Stimulated activated CD8-positive, alpha-beta memory T cell treated with anti-CD3 and anti-CD28 coated beads, Interleukin-7, amount 100 ng/mL, for 48 hours (primary cell): Measurements from ENCODE around the gene UMOD.

Experiments
- DNase-seq, 2 donors: peaks; one replicate each; pipeline ENCODE4 v3.0.0-alpha.2; 2020; ENCODE audit warnings: low read depth in 1 of 2; ENCODE audit errors: extremely low read depth in 1 of 2

The UMOD gene

GRCh38 chr16:20369452-20370054 is 17.0 kb upstream of the UMOD start:
- no peak for DNase-seq

GRCh38 chr16:20364051-20364450 is 11.5 kb upstream of the UMOD start:
- no peak for DNase-seq

DNA sequence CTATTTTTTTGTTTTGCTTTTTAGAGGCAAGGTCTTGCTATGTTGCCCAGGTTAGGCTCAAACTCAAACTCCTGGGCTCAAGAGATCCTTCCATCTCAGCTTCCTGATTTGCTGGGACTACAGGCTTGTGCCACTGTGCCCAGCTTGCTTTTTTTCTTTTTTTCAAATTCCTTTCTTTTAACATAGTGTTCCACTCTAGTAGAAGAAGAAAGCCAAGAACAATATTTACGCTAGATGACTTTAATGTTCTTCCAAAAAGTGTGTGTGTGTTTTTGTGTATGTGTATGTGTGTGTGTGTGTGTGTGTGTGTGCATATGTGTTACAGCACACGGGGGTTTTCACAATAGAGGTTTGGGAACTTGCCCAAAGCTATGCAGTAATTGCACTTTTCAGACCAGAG is 10.7 kb upstream of the UMOD start:
- no peak for DNase-seq

DNA sequence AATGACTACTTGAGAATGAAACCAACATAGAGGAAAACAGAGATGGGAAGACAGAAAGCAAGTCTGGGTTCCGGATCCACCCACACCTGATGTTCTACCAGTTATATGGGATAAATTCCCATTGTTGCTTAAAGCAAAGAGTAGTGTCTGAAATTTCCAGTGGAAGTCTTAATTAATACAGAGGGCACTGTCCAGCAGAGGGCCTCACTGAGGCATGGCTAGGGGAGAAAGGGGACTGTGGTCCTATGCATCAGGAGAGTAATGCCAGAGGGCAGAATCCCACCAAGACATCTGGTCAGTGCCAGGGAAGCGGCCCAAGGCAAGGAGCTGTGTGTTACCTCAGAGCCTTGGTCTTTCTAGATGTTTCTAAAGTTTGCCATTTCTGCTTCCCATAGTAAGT is 7.5 kb upstream of the UMOD start:
- DNase-seq, result no peak

DNA sequence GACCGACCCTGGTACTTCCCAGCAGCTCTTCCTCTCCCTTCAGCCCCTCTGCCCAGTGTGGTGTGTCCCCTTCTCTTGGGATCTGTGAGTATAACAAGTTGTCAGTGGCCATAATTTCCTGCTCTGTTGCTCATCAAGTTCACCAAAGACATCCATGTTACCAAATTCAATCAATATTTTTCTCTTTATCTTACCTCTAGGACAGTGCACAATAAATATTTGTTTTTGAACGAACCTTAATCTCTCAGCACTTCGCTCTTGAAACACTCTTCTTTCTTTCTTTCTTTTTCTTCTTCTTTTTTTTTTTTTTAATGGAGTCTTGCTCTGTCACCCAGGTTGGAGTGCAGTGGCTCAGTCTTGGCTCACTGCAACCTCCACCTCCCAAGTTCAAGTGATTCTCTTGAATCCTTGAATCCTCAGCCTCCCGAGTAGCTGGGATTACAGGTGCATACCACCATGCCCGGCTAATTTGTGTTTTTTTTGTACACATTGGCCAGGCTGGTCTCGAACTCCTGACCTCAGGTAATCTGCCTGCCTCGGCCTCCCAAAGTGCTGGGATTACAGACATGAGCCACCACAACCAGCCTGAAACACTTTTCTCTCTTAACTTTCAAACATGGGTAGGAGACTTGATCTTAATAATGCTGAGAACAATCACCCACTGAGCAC is 2.7 kb upstream of the UMOD start:
- DNase-seq, result no peak

GRCh38 chr16:20353379-20353778 is 864 bp upstream of the UMOD start:
- DNase-seq, result no peak

GRCh38 chr16:20349615-20350014 is 2.9 kb downstream of the UMOD start:
- DNase-seq, result no peak

- DNase-seq, result no peak
These were observed 3.9 kb downstream of the UMOD start for GRCh38 chr16:20348365-20349185.

- DNase-seq, result no peak
These were observed 4.7 kb downstream of the UMOD start for GRCh38 chr16:20347666-20348364.

GRCh38 chr16:20344611-20345010 is 7.9 kb downstream of the UMOD start:
- DNase-seq, result no peak

DNA sequence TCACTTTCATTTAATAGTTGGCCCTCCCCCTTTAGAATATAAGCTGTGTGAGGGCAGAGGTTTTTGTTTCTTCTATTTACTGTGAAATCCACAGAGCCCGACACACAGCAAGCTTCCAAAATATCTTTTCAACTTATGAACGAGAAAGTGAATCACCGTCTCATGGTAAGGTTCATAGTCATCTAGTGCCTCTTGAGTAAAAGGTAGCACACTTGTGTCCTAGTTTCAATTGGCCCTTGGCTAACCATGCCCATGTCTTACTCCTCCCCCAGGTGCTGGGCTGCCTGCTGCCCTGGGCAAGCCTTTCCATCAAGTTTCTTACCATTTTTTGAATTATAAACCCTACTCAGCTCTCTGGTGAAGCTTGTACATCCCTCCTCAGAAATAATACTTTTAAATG is 12.8 kb downstream of the UMOD start:
- no peak for DNase-seq

- DNase-seq, result no peak
These were observed 15.6 kb downstream of the UMOD start for GRCh38 chr16:20336955-20337354.

DNA sequence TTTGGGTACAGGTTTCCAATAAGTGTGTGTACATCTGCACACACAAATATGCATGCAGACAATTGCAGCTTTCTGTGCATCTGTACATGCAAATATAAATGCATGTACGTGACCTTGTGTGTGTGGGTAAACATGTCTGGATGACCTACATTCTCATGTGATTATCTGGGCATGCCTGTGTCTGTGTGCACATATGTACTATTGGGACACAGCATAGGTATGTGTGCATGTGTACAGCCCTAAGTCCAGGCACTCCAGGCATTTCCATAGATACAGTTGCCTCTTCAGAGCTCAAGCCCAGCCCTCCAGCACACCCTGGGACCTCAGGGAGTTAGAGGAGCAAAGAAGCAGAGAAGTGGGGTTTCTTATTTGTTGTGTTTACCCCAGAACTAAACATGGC is 18.1 kb downstream of the UMOD start:
- no peak for DNase-seq

DNA sequence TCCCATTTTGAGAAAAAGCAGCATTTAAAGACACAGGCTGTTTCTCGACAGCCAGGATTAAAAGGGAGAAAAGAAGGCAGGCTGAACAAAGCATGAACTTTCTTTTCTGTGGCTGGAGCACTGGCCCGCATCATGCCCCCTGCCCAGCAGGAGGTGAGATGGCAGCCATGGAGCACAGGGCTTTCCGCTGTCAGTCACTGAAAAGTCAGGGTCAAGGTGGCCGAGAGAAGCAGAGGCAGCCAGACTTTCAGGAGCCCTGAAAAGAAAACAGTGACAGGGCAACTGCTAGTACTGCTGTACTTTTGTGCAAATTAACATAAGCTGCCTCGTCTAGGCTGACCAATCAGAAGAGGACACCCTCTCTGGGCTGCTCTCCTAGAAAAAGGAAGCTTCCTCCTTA is 19.4 kb downstream of the UMOD start:
- no peak for DNase-seq

GRCh38 chr16:20332411-20332810 is 20.1 kb downstream of the UMOD start:
- no peak for DNase-seq

DNA sequence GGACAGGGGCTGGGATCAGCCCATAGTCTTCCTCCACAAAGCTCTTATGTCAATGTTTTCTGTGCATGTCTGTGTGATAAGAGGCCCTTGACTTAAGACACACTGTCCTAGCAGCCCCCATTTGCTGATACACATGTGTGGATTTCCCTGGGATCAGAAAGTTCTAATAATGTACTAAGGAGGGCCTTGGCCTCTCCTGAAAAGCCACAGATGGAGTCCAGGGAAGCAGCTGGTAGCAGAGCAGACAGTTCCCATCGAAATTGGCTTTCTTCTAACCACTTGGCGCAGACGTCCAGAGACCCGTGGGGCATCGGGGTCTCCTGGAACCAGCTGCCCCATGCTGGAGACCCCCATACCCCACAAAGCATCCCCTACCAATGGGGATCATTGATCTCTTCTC is 20.9 kb downstream of the UMOD start:
- no peak for DNase-seq

DNA sequence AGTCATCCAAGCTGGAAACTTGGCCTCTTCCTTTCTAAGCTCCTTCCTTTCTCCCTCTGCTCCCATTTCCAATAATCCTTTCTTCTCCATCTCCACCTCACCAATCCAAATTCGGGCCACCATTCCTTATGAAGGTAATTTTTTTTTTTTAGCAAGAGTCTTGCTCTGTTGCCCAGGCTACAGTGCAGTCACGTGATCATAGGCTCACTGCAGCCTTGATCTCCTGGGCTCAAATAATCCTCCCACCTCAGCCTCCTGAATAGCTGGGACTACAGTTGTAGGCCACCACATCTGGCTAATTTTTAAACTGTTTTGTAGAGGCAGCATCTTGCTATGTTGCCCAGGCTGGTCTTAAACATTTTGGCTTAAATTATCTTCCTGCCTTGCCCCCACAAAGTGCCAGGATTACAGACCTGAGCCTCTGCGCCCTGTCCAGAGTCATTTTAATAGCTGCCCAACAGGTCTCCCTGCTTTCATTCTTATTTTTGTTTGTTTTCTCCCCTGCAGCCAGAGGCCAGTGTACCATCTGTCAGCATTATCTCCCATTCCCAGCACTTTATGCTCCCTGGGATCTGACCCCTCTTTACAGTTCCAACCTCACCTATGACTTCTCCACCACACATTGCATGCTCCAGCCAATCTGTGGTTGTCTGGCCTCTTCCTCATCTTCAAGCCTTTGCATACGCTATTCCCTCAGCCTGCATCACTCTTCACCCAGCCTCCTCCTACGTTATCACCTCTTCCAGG is 22.9 kb downstream of the UMOD start:
- no peak for DNase-seq

DNA sequence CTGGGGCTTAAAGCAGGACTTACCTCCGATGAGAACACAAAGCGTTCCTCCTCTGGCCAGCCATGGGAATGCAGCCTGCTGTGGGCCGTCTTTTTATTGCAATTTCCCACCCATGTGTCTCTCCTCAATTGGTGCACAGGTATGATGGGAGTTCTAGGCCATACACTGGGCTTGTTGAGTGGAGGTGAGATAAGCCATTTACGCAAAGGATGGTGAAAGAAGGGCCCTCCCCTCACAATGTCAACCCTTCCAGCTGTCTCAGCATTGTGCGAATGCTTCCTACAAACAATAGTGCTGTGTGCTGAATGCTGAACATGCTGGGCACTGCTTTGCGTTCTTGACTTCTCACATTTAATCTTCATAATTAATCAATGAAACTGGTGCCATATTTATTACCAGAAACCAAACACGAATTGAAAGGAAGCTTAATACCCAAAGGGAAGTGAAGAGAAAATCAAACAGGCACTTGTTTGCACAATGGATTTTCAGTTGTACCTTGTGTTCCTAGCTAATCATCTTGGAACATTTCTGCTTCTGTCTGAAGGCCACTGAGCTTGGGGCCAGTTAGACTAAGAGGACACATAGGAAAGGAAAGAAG is 25.0 kb downstream of the UMOD start, which contains the start of gene GP2:
TSS of gene GP2 (minus strand) at position 70 of the 598 bp plus-strand sequence. CDS start 1,082 bp downstream, outside the sequence.
- no peak for DNase-seq

- DNase-seq, result no peak
These were observed 26.2 kb downstream of the UMOD start for GRCh38 chr16:20326321-20326720.

DNA sequence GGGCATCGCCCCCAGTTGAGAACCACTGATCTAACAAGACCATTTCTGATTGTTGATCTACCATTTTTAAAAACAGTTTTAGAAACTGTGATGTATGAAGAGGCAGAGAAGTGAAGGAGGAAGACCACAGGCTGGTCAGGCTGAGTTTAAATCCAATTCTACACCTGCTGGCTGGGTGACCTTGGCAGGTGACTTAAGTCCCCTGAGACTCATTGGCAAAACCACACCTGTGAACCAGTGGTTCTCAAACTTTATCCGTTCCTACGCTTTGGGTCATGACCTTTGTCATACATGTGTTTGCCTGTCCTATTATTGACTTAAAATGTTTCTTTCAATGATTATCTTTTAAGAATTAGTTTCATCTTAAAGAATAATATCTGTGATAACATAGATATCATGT is 27.5 kb downstream of the UMOD start:
- DNase-seq, result no peak
